GM19328 (cell line): Measurements from ENCODE around the gene PCID2.
A peak's percentile ranks its signal among the peaks of the same experiment; 100 is the strongest.

Experiments used
- ATAC-seq: cut with Tn5 transposase; IDR thresholded peaks from one replicate; pipeline ENCODE4 v1.9.1; 2021; ENCODE audit warnings: mild to moderate bottlenecking, moderate library complexity; ENCODE audit not compliant: unreplicated experiment

PCID2 gene

GRCh38 chr13:113220141-113220598 is 11.7 kb upstream of the PCID2 start:
- ATAC-seq = no peak

GRCh38 chr13:113219256-113219940 is 10.9 kb upstream of the PCID2 start:
- ATAC-seq = no peak

GRCh38 chr13:113218586-113218985 is 10.1 kb upstream of the PCID2 start:
- ATAC-seq = no peak

- no peak for ATAC-seq
Measured at GRCh38 chr13:113216254-113217048, 8.0 kb upstream of the PCID2 start.

- ATAC-seq = no peak
Measured at GRCh38 chr13:113211774-113212173, 3.3 kb upstream of the PCID2 start.

GRCh38 chr13:113210833-113211232 is 2.4 kb upstream of the PCID2 start:
- ATAC-seq = no peak

- ATAC-seq = peak; percentile 40
Measured at GRCh38 chr13:113209759-113210421, 1.4 kb upstream of the PCID2 start.

GRCh38 chr13:113209336-113209758 is 878 bp upstream of the PCID2 start, which contains the start of gene CUL4A:
TSS of gene CUL4A (plus strand) at chr13:113209613. CDS start at chr13:113209628, 15 bp downstream.
- peak; percentile 28 for ATAC-seq

- peak; percentile 3 for ATAC-seq
Measured at GRCh38 chr13:113207890-113208420, 514 bp downstream of the PCID2 start.

- ATAC-seq = no peak
Measured at GRCh38 chr13:113207460-113207859, 1.0 kb downstream of the PCID2 start.

- no peak for ATAC-seq
Measured at GRCh38 chr13:113205428-113205931, 3.0 kb downstream of the PCID2 start.

GRCh38 chr13:113204378-113204734 is 4.1 kb downstream of the PCID2 start:
- ATAC-seq = no peak

GRCh38 chr13:113203507-113204377 is 4.7 kb downstream of the PCID2 start:
- no peak for ATAC-seq

- no peak for ATAC-seq
Measured at GRCh38 chr13:113202912-113203311, 5.6 kb downstream of the PCID2 start.

GRCh38 chr13:113201815-113202214 is 6.7 kb downstream of the PCID2 start:
- ATAC-seq = no peak

- no peak for ATAC-seq
Measured at GRCh38 chr13:113196970-113197737, 11.3 kb downstream of the PCID2 start.

- no peak for ATAC-seq
Measured at GRCh38 chr13:113195360-113195759, 13.1 kb downstream of the PCID2 start.

- no peak for ATAC-seq
Measured at GRCh38 chr13:113192902-113193301, 15.6 kb downstream of the PCID2 start.

- no peak for ATAC-seq
Measured at GRCh38 chr13:113192279-113192678, 16.2 kb downstream of the PCID2 start.
